Uterus (tissue), 2 donors: Measurements from ENCODE around the gene OGA.

Source experiments
- CTCF ChIP-seq, 4 experiments: fragments of 200-600 bp in 2 of 4; fragments of 450-650 bp in 2 of 4; sonication (generic) in 2 of 4; IDR thresholded peaks; one replicate each; pipeline ENCODE4 v1.5.1; 2016 to 2019; ENCODE audit warnings: antibody characterized with exemption in 4 of 4, mild to moderate bottlenecking in 2 of 4, moderate library complexity in 1 of 4
- POLR2A ChIP-seq, 2 donors: fragments of 450-650 bp; IDR thresholded peaks; one replicate each; pipeline ENCODE4 v1.6.1; 2016; ENCODE audit warnings: antibody characterized with exemption in 2 of 2, mild to moderate bottlenecking in 1 of 2, moderate library complexity in 1 of 2

GRCh38 chr10:101781984-101782810, 36.0 kb downstream of the OGA start:
- no peak for TF ChIP-seq CTCF (IDR thresholded peaks at IDR 0.05)
- no peak for TF ChIP-seq POLR2A (IDR thresholded peaks at IDR 0.05)
